Activated T-helper 2 cell treated with anti-CD3 and anti-CD28 coated beads, Interferon-gamma antibody, Interleukin-2, Interleukin-4, amounts not matched to agents 10 μg/mL and 5 μg/mL and 100 μg/mL, durations not matched to agents 14 hours and 24 hours and 36 hours (primary cell): ENCODE data around the gene DNAH9. TPM values are rescaled to one million over a fixed set of nuclear protein-coding genes. Genes with fewer than 3 reads are reported as not detected.

Experiments used
- DNase-seq: peaks from one replicate; pipeline ENCODE4 v3.0.0; 2021; ENCODE audit warnings: low spot score
- H3K27ac Mint-ChIP-seq: one replicate; pipeline ENCODE4 v1.8.0; 2021; ENCODE audit warnings: mixed read lengths
- H3K27me3 Mint-ChIP-seq: one replicate; pipeline ENCODE4 v1.8.0; 2021; ENCODE audit warnings: low read depth, mixed read lengths
- H3K36me3 Mint-ChIP-seq: one replicate; pipeline ENCODE4 v1.8.0; 2021; ENCODE audit warnings: low read depth, mixed read lengths
- H3K4me1 Mint-ChIP-seq: one replicate; pipeline ENCODE4 v1.8.0; 2021; ENCODE audit warnings: low read depth, mixed read lengths
- H3K4me3 Mint-ChIP-seq: one replicate; pipeline ENCODE4 v1.8.0; 2021; ENCODE audit warnings: low read depth, mild to moderate bottlenecking, moderate library complexity, mixed read lengths
- H3K9me3 Mint-ChIP-seq: one replicate; pipeline ENCODE4 v1.8.0; 2021; ENCODE audit warnings: mixed read lengths
- intact Hi-C: fragments of 100-400 bp; cut with micrococcal nuclease; formaldehyde crosslinking; loops from one replicate; pipeline ENCODE4 v1.15.1; 2023
- total RNA-seq: library from RNA; stranded (reverse); gene quantifications from 2 replicates; pipeline ENCODE4 v1.2.3, GENCODE V29; 2022

DNAH9 gene
- total RNA-seq, 1 donor from 2014 or later, result not detected

- H3K27me3 Mint-ChIP-seq, result no peaks in the 10 kb centered on the region
- no peak for DNase-seq
- no peaks in the 10 kb centered on the region for H3K36me3 Mint-ChIP-seq
- H3K9me3 Mint-ChIP-seq, result peaks cover 21% of the 10 kb centered on the region
- H3K4me1 Mint-ChIP-seq, result no peaks in the 10 kb centered on the region
- no peak overlapping the region for H3K27ac Mint-ChIP-seq
- H3K4me3 Mint-ChIP-seq, result no peak overlapping the region
- intact Hi-C loops, result no loop called here
These were observed 24.2 kb downstream of the DNAH9 start for GRCh38 chr17:11622492-11622891.

DNA sequence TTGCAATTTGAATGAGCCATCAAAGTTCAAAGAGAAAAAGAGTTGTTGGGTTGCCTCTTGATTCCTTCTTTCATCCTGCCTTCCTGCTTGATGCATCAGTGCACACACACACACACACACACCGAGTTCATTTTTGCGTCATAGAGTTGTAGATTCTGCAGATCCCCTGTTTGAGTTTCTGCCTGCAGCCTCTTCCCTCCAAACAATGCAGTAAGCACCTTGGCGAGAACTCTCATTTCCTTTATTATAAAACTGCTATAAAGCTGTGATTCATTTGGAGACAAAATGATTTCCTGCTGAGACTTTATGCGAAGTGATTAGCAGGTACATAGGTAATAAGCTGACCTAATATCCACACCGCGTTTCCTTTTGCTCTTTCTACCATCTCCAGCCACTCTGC lies 26.7 kb downstream of the DNAH9 start:
- Mint-ChIP-seq H3K36me3 (no peaks in the 10 kb centered on the region), H3K27me3 (no peaks in the 10 kb centered on the region), H3K9me3 (peaks cover 23% of the 10 kb centered on the region), H3K4me3 (no peak overlapping the region), H3K27ac (no peak overlapping the region), H3K4me1 (no peaks in the 10 kb centered on the region)
- intact Hi-C loops, result no loop called here
- no peak for DNase-seq

GRCh38 chr17:11625878-11626277 lies 27.6 kb downstream of the DNAH9 start:
- H3K36me3 Mint-ChIP-seq, result no peaks in the 10 kb centered on the region
- H3K4me3 Mint-ChIP-seq, result no peak overlapping the region
- intact Hi-C loops, result no loop called here
- H3K9me3 Mint-ChIP-seq, result peaks cover 23% of the 10 kb centered on the region
- no peak for DNase-seq
- no peak overlapping the region for H3K27ac Mint-ChIP-seq
- no peaks in the 10 kb centered on the region for H3K4me1 Mint-ChIP-seq
- H3K27me3 Mint-ChIP-seq, result no peaks in the 10 kb centered on the region

DNA sequence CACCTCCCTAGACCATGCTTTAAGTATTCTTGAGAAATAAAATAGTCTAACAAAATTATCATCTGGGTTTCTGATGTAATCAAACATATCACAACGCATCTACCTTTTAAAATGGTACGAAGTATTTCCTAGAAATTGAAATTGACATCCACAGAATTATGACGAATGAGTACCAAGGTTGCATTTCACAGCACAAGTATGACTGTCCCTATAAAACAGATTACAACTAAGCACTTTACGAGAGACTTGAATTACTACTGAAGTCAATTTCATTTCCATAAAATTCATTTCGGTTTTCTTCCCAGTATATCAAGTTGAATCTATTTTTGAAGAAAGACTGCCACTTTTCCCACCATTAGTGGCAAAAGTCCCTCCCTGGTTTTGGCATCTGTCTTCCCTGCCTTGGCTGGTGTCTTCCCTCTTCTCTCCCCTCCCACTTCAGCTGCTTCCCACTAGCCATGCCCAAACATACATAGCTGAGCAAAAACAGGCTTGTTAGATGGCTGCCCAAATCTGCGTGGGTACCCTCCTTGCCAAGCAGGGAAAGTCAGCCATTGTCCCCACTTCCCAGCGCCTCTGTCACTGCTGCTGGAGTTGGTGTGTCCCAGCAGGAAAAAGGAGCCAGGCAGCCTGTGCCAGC lies 29.2 kb downstream of the DNAH9 start:
- H3K27ac Mint-ChIP-seq, result no peak overlapping the region
- H3K4me1 Mint-ChIP-seq, result no peaks in the 10 kb centered on the region
- no peaks in the 10 kb centered on the region for H3K36me3 Mint-ChIP-seq
- intact Hi-C loops, result no loop called here
- no peak overlapping the region for H3K4me3 Mint-ChIP-seq
- H3K27me3 Mint-ChIP-seq, result no peaks in the 10 kb centered on the region
- no peak for DNase-seq
- H3K9me3 Mint-ChIP-seq, result peaks cover 23% of the 10 kb centered on the region

GRCh38 chr17:11628374-11628773 lies 30.1 kb downstream of the DNAH9 start:
- Mint-ChIP-seq H3K9me3 (peaks cover 20% of the 10 kb centered on the region), H3K4me1 (no peaks in the 10 kb centered on the region), H3K27ac (no peak overlapping the region), H3K4me3 (no peak overlapping the region), H3K27me3 (no peaks in the 10 kb centered on the region), H3K36me3 (no peaks in the 10 kb centered on the region)
- intact Hi-C loops, result no loop called here
- DNase-seq, result no peak

DNA sequence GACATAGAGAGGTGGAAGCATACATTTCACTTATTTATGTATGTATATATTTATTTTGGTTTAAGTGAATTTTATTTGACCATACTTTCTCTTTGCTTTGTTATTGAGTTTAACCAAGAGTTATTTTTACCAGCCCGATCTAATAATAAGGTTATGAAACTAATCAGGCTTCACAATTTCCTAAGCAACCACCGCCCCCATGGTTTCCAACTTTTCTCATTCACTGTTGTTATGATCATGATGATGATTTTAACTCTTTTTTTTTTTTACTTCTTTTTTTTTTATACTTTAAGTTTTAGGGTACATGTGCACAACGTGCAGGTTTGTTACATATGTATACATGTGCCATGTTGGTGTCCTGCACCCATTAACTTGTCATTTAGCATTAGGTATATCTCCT lies 30.6 kb downstream of the DNAH9 start:
- Mint-ChIP-seq H3K36me3 (no peaks in the 10 kb centered on the region), H3K4me3 (no peak overlapping the region), H3K4me1 (no peaks in the 10 kb centered on the region), H3K27ac (no peak overlapping the region), H3K27me3 (no peaks in the 10 kb centered on the region), H3K9me3 (peaks cover 16% of the 10 kb centered on the region)
- no peak for DNase-seq
- intact Hi-C loops, result no loop called here

GRCh38 chr17:11636771-11637170 lies 38.5 kb downstream of the DNAH9 start:
- Mint-ChIP-seq H3K36me3 (no peaks in the 10 kb centered on the region), H3K27me3 (no peaks in the 10 kb centered on the region), H3K27ac (no peak overlapping the region), H3K4me3 (no peak overlapping the region), H3K9me3 (peaks cover 23% of the 10 kb centered on the region), H3K4me1 (no peaks in the 10 kb centered on the region)
- intact Hi-C loops, result no loop called here
- DNase-seq, result no peak

DNA sequence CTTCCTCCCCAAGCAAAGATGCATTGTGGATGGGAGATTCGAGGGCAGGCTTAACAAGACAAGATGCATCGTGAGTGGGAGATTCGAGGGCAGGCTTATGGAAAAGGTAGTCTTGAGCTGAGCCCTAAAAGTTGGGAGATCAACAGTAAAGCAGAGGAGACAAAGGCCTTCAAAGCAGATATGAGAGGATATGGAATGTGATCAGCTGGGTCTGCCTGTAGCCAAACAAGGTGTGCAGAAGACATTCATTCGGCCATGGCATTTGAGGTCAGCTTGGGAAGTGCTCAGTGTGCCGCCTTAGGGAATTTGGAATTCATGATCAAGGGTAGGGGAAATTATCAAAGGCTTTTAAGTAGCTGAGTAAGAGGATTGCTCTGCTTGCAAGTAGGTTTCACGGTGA lies 39.5 kb downstream of the DNAH9 start:
- no peak for DNase-seq
- Mint-ChIP-seq H3K4me3 (no peak overlapping the region), H3K27ac (no peak overlapping the region), H3K4me1 (no peaks in the 10 kb centered on the region), H3K9me3 (peaks cover 20% of the 10 kb centered on the region), H3K27me3 (no peaks in the 10 kb centered on the region), H3K36me3 (no peaks in the 10 kb centered on the region)
- intact Hi-C loops, result no loop called here

- Mint-ChIP-seq H3K4me3 (no peak overlapping the region), H3K9me3 (peaks cover 20% of the 10 kb centered on the region), H3K27ac (no peak overlapping the region), H3K36me3 (no peaks in the 10 kb centered on the region), H3K4me1 (no peaks in the 10 kb centered on the region), H3K27me3 (no peaks in the 10 kb centered on the region)
- intact Hi-C loops, result no loop called here
- DNase-seq, result no peak
These were observed 40.5 kb downstream of the DNAH9 start for GRCh38 chr17:11638700-11639265.

GRCh38 chr17:11639736-11640462 lies 41.6 kb downstream of the DNAH9 start:
- H3K36me3 Mint-ChIP-seq, result no peaks in the 10 kb centered on the region
- intact Hi-C loops, result loop anchor here (5.0 kb wide), 1 partner anchor 763 kb away; no protein-coding TSS in a partner anchor
- H3K4me1 Mint-ChIP-seq, result no peaks in the 10 kb centered on the region
- no peak overlapping the region for H3K4me3 Mint-ChIP-seq
- no peak overlapping the region for H3K27ac Mint-ChIP-seq
- H3K27me3 Mint-ChIP-seq, result no peaks in the 10 kb centered on the region
- peaks cover 16% of the 10 kb centered on the region for H3K9me3 Mint-ChIP-seq
- DNase-seq, result no peak

DNA sequence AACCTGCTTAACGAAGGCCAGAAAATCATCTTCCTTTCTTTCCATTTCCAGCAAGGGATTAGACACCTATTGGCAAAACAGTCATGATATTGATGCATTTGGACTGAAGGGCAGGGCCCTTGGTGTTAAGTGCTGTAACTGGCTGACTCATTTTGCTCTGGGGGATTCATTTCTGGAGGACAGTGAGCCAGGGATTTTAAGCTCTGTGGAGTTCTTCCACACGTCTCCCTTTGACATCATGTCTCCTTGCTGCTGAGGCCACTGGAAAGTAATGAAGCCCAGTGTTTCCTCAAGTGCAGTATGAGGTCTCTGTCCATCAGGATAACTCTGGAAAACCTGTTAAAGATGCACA lies 42.2 kb downstream of the DNAH9 start:
- no peak for DNase-seq
- intact Hi-C loops, result loop anchor here (5.0 kb wide), 1 partner anchor 763 kb away; no protein-coding TSS in a partner anchor
- no peak overlapping the region for H3K4me3 Mint-ChIP-seq
- no peak overlapping the region for H3K27ac Mint-ChIP-seq
- H3K36me3 Mint-ChIP-seq, result no peaks in the 10 kb centered on the region
- H3K9me3 Mint-ChIP-seq, result peaks cover 16% of the 10 kb centered on the region
- H3K27me3 Mint-ChIP-seq, result no peaks in the 10 kb centered on the region
- no peaks in the 10 kb centered on the region for H3K4me1 Mint-ChIP-seq

DNA sequence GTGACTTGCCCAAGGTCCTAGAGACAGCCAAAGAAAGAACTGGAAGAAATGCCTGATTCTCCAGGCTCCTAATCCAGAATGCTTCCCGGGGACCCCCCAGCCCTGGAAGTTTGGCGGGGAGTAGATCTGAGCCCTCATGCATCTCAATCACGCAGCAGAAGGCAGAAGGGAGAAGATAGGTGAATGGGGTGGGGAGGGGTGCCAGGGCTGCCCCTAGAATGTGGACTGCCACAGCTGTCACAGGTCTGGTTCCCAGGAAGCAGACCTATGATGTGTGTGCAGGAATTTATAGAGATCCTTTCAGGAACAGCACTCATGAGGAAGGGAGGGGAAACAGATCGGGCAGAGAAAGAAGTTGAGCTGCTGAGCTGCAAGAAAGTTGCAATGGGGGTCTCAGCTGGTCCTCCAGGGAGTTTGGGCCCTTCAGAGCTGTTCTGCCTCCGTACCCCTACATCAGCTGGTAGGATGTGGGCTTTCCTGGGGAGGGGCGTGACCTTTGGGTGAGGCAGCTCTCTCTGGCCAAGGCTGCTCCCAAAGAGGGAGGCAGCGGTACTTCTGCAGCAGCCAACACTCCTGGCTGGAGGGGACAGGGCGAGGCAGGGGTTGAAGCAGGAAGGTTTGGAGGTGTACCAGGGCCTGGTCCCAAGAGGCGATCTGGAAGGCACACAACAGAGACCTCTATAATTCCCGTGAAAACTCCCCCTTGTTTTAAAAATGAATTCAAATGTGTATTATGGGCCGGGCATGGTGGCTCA lies 43.4 kb downstream of the DNAH9 start:
- Mint-ChIP-seq H3K27ac (no peak overlapping the region), H3K36me3 (no peaks in the 10 kb centered on the region), H3K4me3 (no peak overlapping the region), H3K27me3 (no peaks in the 10 kb centered on the region), H3K9me3 (peaks cover 16% of the 10 kb centered on the region), H3K4me1 (no peaks in the 10 kb centered on the region)
- intact Hi-C loops, result loop anchor here (5.0 kb wide), 1 partner anchor 764 kb away; no protein-coding TSS in a partner anchor
- no peak for DNase-seq

- Mint-ChIP-seq H3K4me3 (no peak overlapping the region), H3K9me3 (peaks cover 15% of the 10 kb centered on the region), H3K4me1 (no peaks in the 10 kb centered on the region), H3K27ac (no peak overlapping the region), H3K27me3 (no peaks in the 10 kb centered on the region), H3K36me3 (no peaks in the 10 kb centered on the region)
- intact Hi-C loops, result loop anchor here (5.0 kb wide), 1 partner anchor 765 kb away; no protein-coding TSS in a partner anchor
- DNase-seq, result no peak
These were observed 44.4 kb downstream of the DNAH9 start for GRCh38 chr17:11642655-11643054.
